IPS-15b (cell line): Measurements from ENCODE around the gene POLR3GL.
"Not testable (repeated sequence)": the region's sequence is repeated elsewhere in the genome, so short reads cannot be mapped to it uniquely, and the experiment has no call there.

Experiments used
- H3K27me3 ChIP-seq: one replicate; pipeline ENCODE4 v1.6.1; 2013; ENCODE audit warnings: low read length; ENCODE audit not compliant: control insufficient read depth, insufficient read depth
- H3K36me3 ChIP-seq: one replicate; pipeline ENCODE4 v1.6.1; 2013; ENCODE audit warnings: low read length; ENCODE audit not compliant: control insufficient read depth, insufficient read depth
- H3K4me1 ChIP-seq: one replicate; pipeline ENCODE4 v1.6.1; 2013; ENCODE audit warnings: mild to moderate bottlenecking, low read length; ENCODE audit not compliant: control insufficient read depth, insufficient read depth
- H3K4me3 ChIP-seq: one replicate; pipeline ENCODE4 v1.5.1; 2013; ENCODE audit warnings: low read depth, low read length
- H3K9ac ChIP-seq: one replicate; pipeline ENCODE4 v1.6.1; 2013; ENCODE audit warnings: low read depth, mild to moderate bottlenecking, low read length
- H3K9me3 ChIP-seq: one replicate; pipeline ENCODE4 v1.6.1; 2013; ENCODE audit warnings: mild to moderate bottlenecking, low read length; ENCODE audit not compliant: control insufficient read depth, insufficient read depth

POLR3GL gene

DNA sequence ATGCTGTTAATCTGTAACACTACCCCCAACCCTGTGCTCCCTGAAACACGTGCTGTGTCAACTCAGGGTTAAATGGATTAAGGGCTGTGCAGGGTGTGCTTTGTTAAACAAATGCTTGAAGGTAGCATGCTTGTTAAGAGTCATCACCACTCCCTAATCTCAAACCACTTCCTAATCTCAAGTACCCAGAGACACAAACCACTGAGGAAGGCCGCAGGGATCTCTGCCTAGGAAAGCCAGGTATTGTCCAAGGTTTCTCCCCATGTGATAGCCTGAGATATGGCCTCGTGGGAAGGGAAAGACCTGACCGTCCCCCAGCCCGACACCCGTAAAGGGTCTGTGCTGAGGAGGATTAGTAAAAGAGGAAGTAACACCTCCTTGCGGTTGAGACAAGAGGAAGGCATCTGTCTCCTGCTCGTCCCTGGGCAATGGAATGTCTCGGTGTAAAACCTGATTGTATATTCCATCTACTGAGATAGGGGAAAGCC, 31.9 kb upstream of the POLR3GL start:
- H3K4me3 ChIP-seq: peak overlapping the region; percentile 8
- not testable (repeated sequence) for H3K27me3 ChIP-seq, H3K4me1 ChIP-seq, H3K9ac ChIP-seq, H3K36me3 ChIP-seq, H3K9me3 ChIP-seq

GRCh38 chr1:145935708-145936107, 28.8 kb upstream of the POLR3GL start:
- no peak overlapping the region for H3K9ac ChIP-seq
- H3K36me3 ChIP-seq: no peaks in the 10 kb centered on the region
- H3K27me3 ChIP-seq: no peaks in the 10 kb centered on the region
- no peaks in the 10 kb centered on the region for H3K9me3 ChIP-seq
- H3K4me1 ChIP-seq: peaks cover 7% of the 10 kb centered on the region
- no peak overlapping the region for H3K4me3 ChIP-seq

DNA sequence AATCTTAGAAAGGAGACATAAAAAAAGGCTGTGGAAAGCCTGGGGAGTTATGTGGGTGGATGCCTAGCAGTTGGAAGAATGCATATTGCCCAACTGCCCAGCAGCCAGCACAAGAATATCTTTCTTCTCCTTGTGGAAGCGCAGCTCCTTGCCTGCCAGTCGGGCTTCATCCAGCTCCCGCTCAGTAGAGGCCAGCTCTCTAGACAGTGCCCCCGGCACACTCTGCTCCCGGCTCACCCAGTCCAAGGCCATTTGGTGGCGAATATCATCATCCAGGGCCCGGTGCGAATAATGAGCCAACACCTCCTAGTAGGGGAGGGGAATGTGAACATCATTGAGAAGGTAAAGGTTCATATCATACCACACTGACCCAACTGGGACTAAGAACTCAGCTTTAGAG, 28.2 kb upstream of the POLR3GL start:
- no peaks in the 10 kb centered on the region for H3K36me3 ChIP-seq
- no peak overlapping the region for H3K4me3 ChIP-seq
- no peaks in the 10 kb centered on the region for H3K27me3 ChIP-seq
- peaks cover 7% of the 10 kb centered on the region for H3K4me1 ChIP-seq
- no peaks in the 10 kb centered on the region for H3K9me3 ChIP-seq
- H3K9ac ChIP-seq: no peak overlapping the region

DNA sequence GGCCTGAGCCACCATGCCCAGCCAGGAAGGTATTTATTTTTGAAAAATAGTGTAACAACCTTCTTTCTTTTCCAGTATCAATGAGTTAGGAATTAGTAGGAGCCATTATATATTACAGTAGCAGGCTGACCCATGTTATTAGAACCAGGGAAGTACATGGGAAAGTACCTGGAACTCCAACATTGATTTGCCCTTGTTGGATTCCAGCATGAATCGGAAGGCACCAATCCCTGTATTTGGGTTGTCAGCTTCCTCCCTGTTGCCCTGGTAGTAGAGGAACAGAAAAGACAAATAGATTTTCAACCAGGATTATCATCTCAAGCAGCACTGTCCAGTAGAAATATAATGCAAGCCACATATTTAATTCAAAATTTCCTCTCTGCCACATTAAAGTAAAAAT, 27.1 kb upstream of the POLR3GL start:
- Histone ChIP-seq H3K4me3 (no peak overlapping the region), H3K9me3 (no peaks in the 10 kb centered on the region), H3K9ac (no peak overlapping the region), H3K36me3 (no peaks in the 10 kb centered on the region), H3K27me3 (no peaks in the 10 kb centered on the region), H3K4me1 (peaks cover 7% of the 10 kb centered on the region)

DNA sequence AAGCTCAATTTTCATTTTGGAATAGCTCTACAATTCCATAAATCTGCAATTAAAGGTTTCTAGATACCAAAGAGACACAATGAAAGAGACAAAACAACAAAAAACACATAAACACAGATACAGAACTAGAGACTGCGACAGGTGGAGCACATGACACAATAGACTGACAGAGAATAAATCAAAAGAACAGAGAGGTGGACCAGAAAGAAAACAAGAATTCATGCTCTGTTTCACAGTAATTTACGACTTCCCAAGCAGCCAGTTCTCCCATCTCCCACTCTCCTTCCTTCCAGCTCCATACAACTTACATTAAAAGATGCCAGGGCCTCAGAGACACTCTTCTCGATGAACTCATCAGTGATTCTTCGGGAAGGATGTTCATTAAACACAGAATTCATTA, 22.1 kb upstream of the POLR3GL start:
- no peaks in the 10 kb centered on the region for H3K9me3 ChIP-seq
- no peak overlapping the region for H3K9ac ChIP-seq
- peaks cover 4% of the 10 kb centered on the region for H3K4me1 ChIP-seq
- H3K36me3 ChIP-seq: no peaks in the 10 kb centered on the region
- no peaks in the 10 kb centered on the region for H3K27me3 ChIP-seq
- H3K4me3 ChIP-seq: no peak overlapping the region

DNA sequence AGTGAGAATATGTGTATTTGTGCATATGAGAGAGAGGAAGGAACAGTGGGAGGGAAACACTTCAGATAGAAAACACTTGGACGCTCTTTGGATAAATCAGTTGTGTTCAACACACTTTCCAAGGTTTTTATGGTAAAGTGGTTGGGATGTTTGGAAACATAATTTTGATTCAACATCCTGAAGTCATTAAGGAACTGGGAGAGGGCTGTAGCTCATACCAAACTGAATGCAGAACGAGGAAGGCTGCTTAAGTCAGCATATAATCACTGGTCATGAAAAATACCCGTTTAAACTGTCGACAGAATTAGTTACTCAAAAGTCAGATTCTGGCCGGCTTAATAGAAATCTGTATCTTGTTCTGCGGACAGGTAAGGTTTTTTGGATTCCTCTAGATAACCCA, 21.6 kb upstream of the POLR3GL start:
- no peaks in the 10 kb centered on the region for H3K9me3 ChIP-seq
- H3K9ac ChIP-seq: no peak overlapping the region
- H3K4me1 ChIP-seq: peaks cover 8% of the 10 kb centered on the region
- H3K4me3 ChIP-seq: no peak overlapping the region
- no peaks in the 10 kb centered on the region for H3K27me3 ChIP-seq
- H3K36me3 ChIP-seq: no peaks in the 10 kb centered on the region

DNA sequence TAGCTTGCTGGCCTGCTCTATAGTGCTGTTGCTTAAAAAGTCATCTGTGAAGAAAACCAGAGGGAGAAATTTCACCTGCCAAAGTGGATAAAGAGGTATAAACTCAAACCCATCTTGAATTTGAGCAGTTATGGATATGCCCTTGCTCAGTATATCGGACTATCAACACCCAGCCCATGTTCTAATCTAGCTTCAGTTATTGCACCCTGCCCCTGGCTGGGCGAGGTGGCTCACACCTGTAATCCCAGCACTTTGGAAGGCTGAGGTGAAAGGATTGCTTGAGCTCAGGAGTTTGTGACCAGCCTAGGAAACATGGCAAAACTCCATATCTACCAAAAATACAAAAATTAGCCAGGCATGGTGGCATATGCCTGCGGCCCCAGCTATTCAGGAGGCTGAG, 20.0 kb upstream of the POLR3GL start:
- Histone ChIP-seq H3K4me3 (no peak overlapping the region), H3K36me3 (no peaks in the 10 kb centered on the region), H3K4me1 (peaks cover 9% of the 10 kb centered on the region), H3K9me3 (no peaks in the 10 kb centered on the region), H3K9ac (no peak overlapping the region), H3K27me3 (no peaks in the 10 kb centered on the region)

GRCh38 chr1:145946477-145946986, 18.0 kb upstream of the POLR3GL start:
- Histone ChIP-seq H3K4me3 (no peak overlapping the region), H3K9me3 (no peaks in the 10 kb centered on the region), H3K4me1 (peaks cover 9% of the 10 kb centered on the region), H3K9ac (no peak overlapping the region), H3K36me3 (no peaks in the 10 kb centered on the region), H3K27me3 (no peaks in the 10 kb centered on the region)

- H3K4me3 ChIP-seq: no peak overlapping the region
- H3K9me3 ChIP-seq: no peaks in the 10 kb centered on the region
- H3K9ac ChIP-seq: no peak overlapping the region
- no peaks in the 10 kb centered on the region for H3K36me3 ChIP-seq
- peaks cover 9% of the 10 kb centered on the region for H3K4me1 ChIP-seq
- H3K27me3 ChIP-seq: no peaks in the 10 kb centered on the region
Measured at GRCh38 chr1:145947551-145947950, 16.9 kb upstream of the POLR3GL start.

- Histone ChIP-seq H3K36me3 (no peaks in the 10 kb centered on the region), H3K9me3 (no peaks in the 10 kb centered on the region), H3K9ac (no peak overlapping the region), H3K27me3 (peaks cover 4% of the 10 kb centered on the region), H3K4me3 (no peak overlapping the region), H3K4me1 (peaks cover 9% of the 10 kb centered on the region)
Measured at GRCh38 chr1:145949219-145949618, 15.3 kb upstream of the POLR3GL start.

DNA sequence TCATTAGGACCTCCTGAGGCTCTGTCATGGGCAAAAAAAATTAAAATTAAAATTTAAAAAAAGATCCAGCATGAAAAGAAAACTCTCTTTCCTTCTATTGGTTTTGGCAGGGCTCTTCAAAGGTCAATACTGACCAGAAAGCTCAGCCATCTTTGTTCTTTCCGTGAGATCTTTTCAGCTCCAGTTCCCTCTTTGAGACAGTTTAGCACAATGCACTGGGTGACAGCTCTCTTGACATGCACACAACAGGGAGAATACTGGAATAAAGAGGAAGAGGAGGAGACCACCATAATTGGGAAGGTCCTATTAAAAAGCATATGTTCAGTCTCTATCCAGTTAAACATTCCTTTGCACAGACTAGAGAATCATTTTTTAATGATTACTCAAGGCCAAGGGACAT, 13.0 kb upstream of the POLR3GL start:
- Histone ChIP-seq H3K9ac (no peak overlapping the region), H3K27me3 (peaks cover 26% of the 10 kb centered on the region), H3K36me3 (no peaks in the 10 kb centered on the region), H3K4me1 (peaks cover 9% of the 10 kb centered on the region), H3K9me3 (no peaks in the 10 kb centered on the region), H3K4me3 (no peak overlapping the region)

DNA sequence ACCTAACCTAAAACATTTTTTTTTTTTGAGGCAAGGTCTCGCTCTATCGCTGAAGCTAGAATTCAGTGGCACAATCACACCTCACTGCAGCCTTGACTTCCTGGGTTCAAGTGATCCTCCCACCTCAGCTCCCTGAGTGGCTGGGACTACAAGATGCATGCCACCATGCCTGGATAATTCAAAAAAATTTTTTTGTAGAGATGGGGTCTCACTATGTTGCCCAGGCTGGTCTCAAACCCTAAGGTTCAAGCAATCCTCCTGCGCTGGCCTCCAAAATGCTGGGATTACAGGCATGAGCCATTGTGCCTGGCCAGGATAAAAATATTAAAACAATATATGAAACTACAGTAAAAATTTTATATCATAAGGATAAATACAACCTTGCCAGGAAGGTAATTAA, 11.6 kb upstream of the POLR3GL start:
- H3K9me3 ChIP-seq: no peaks in the 10 kb centered on the region
- H3K4me1 ChIP-seq: peaks cover under 1% of the 10 kb centered on the region
- no peaks in the 10 kb centered on the region for H3K36me3 ChIP-seq
- peaks cover 35% of the 10 kb centered on the region for H3K27me3 ChIP-seq
- no peak overlapping the region for H3K9ac ChIP-seq
- H3K4me3 ChIP-seq: no peak overlapping the region
